Small intestine (tissue), 7 donors: ENCODE measurements around the gene ATP2B1. TPM values are rescaled to one million over a fixed set of nuclear protein-coding genes. Genes with fewer than 3 reads are reported as not detected.

Experiments
- DNase-seq, 2 donors: peaks; one replicate each; pipeline versions ENCODE4 v3.0.0 to v3.0.0-alpha.2; 2013
- FAIRE-seq: peaks from 2 replicates; lab custom pipeline; 2012; peaks lifted over from hg19 to GRCh38; lab: Jason Lieb, UNC
- H3K27ac ChIP-seq, 3 donors: one replicate each; pipeline ENCODE4 v1.5.1; 2013; ENCODE audit warnings: low read length in 2 of 3, mild to moderate bottlenecking in 2 of 3, control low read depth in 1 of 3, inconsistent platforms in 1 of 3, low read depth in 1 of 3, moderate library complexity in 1 of 3
- H3K27me3 ChIP-seq, 3 donors: one replicate each; pipeline ENCODE4 v1.6.1; 2013; ENCODE audit warnings: low read length in 3 of 3, inconsistent platforms in 1 of 3; ENCODE audit not compliant: control insufficient read depth in 3 of 3, insufficient read depth in 3 of 3
- H3K36me3 ChIP-seq, 3 donors: one replicate each; pipeline ENCODE4 v1.6.1; 2013; ENCODE audit warnings: low read length in 3 of 3, inconsistent platforms in 1 of 3, low read depth in 1 of 3, mild to moderate bottlenecking in 1 of 3, moderate library complexity in 1 of 3; ENCODE audit not compliant: control insufficient read depth in 3 of 3, insufficient read depth in 2 of 3
- H3K4me1 ChIP-seq, 3 donors: one replicate each; pipeline ENCODE4 v1.6.1; 2013; ENCODE audit warnings: low read length in 2 of 3, inconsistent platforms in 1 of 3, low read depth in 1 of 3, mild to moderate bottlenecking in 1 of 3, moderate library complexity in 1 of 3; ENCODE audit not compliant: control insufficient read depth in 3 of 3, insufficient read depth in 2 of 3
- H3K4me3 ChIP-seq, 3 donors: one replicate each; pipeline ENCODE4 v1.5.1; 2013; ENCODE audit warnings: low read length in 3 of 3, control low read depth in 1 of 3, inconsistent platforms in 1 of 3, low read depth in 1 of 3, mild to moderate bottlenecking in 1 of 3, moderate library complexity in 1 of 3
- H3K9me3 ChIP-seq, 2 donors: one replicate each; pipeline ENCODE4 v1.6.1; 2013; ENCODE audit warnings: low read depth in 1 of 2, low read length in 1 of 2; ENCODE audit not compliant: control insufficient read depth in 2 of 2, insufficient read depth in 1 of 2
- WGBS, 3 donors: extraction: QIAGEN DNeasy Blood & Tissue Kit; methylation state at CpG; one replicate each; pipeline ENCODE4 v1.1.7; 2013; 5-methylcytosine and 5-hydroxymethylcytosine counted together
- polyA plus RNA-seq, 4 donors: library from polyadenylated mRNA; stranded (reverse) in 3 of 4; unstranded in 1 of 4; fragments of 200-250 nt in 3 of 4; fragments of 120-200 nt in 1 of 4; gene quantifications; one replicate each; pipeline versions ENCODE4 v1.2.1 to v1.2.3, GENCODE V29; 2013
- donor health status: healthy with polysubstance abuse.
- donor health status: control.
- donor health status: control.
- donor health status: Bipolar disorder and iron deficiency.
- donor health status: healthy.

ATP2B1 gene
- polyA plus RNA-seq, 4 donors, result 13.2 to 76.2 (median 17.9) TPM

GRCh38 chr12:89619764-89620163, 88.9 kb downstream of the ATP2B1 start:
- H3K4me3 ChIP-seq, result no peak overlapping the region
- DNase-seq, result no peak
- peaks cover 0 to 7% (median 3%) of the 10 kb centered on the region in 3 donors for H3K36me3 ChIP-seq
- no peaks in the 10 kb centered on the region for H3K9me3 ChIP-seq
- no peak for FAIRE-seq
- H3K4me1 ChIP-seq, result peaks cover 0 to 6% (median 0%) of the 10 kb centered on the region in 3 donors
- no peak overlapping the region for H3K27ac ChIP-seq
- H3K27me3 ChIP-seq, result no peaks in the 10 kb centered on the region
- WGBS, 3 donors, result 92 to 96% (median 92%) methylated on average over 2 of the region's 2 CpGs

- no peak overlapping the region for H3K27ac ChIP-seq
- H3K36me3 ChIP-seq, result peaks cover 0 to 6% (median 0%) of the 10 kb centered on the region in 3 donors
- FAIRE-seq (no peak), DNase-seq (no peak)
- H3K4me1 ChIP-seq, result no peaks in the 10 kb centered on the region
- no peaks in the 10 kb centered on the region for H3K27me3 ChIP-seq
- no peak overlapping the region for H3K4me3 ChIP-seq
- H3K9me3 ChIP-seq, result no peaks in the 10 kb centered on the region
- 28 to 59% (median 44%) methylated on average over 2 of the region's 2 CpGs for WGBS, 3 donors
Observed at GRCh38 chr12:89618113-89618862, 90.3 kb downstream of the ATP2B1 start.

- 88 to 93% (median 89%) methylated on average over 3 of the region's 3 CpGs for whole genome bisulfite sequencing, 3 donors
- H3K36me3 ChIP-seq, result peaks cover 0 to 12% (median 2%) of the 10 kb centered on the region in 3 donors
Observed at GRCh38 chr12:89610366-89610765, 98.3 kb downstream of the ATP2B1 start.

GRCh38 chr12:89603678-89604077, 105.0 kb downstream of the ATP2B1 start:
- WGBS, 3 donors, result 94 to 99% (median 97%) methylated on average over 5 of the region's 5 CpGs
- Histone ChIP-seq H3K4me1 (no peaks in the 10 kb centered on the region), H3K4me3 (no peak overlapping the region), H3K36me3 (peaks cover 0 to 20% (median 9%) of the 10 kb centered on the region in 3 donors), H3K27ac (no peak overlapping the region), H3K9me3 (no peaks in the 10 kb centered on the region), H3K27me3 (no peaks in the 10 kb centered on the region)
- DNase-seq (no peak), FAIRE-seq (no peak)

More at GRCh38 chr12:89610366-89610765, 98.3 kb downstream of the ATP2B1 start:
- no peak for FAIRE-seq
- H3K4me1 ChIP-seq, result no peaks in the 10 kb centered on the region
- no peaks in the 10 kb centered on the region for H3K9me3 ChIP-seq
- no peak for DNase-seq
- H3K27ac ChIP-seq, result no peak overlapping the region
- no peak overlapping the region for H3K4me3 ChIP-seq
- no peaks in the 10 kb centered on the region for H3K27me3 ChIP-seq

GRCh38 chr12:89597770-89598169, 110.9 kb downstream of the ATP2B1 start:
- Histone ChIP-seq H3K9me3 (no peaks in the 10 kb centered on the region), H3K4me1 (no peaks in the 10 kb centered on the region), H3K27me3 (no peaks in the 10 kb centered on the region), H3K36me3 (peaks cover 2 to 11% (median 8%) of the 10 kb centered on the region in 3 donors), H3K27ac (no peak overlapping the region), H3K4me3 (no peak overlapping the region)
- FAIRE-seq (no peak), DNase-seq (no peak)
- 74 to 92% (median 82%) methylated on average over 1 of the region's 1 CpG for WGBS, 3 donors

- Histone ChIP-seq H3K27me3 (no peaks in the 10 kb centered on the region), H3K36me3 (peaks cover 2 to 11% (median 8%) of the 10 kb centered on the region in 3 donors), H3K4me3 (no peak overlapping the region), H3K4me1 (no peaks in the 10 kb centered on the region), H3K9me3 (no peaks in the 10 kb centered on the region), H3K27ac (no peak overlapping the region)
- WGBS, 3 donors, result 75 to 84% (median 84%) methylated on average over 4 of the region's 4 CpGs
- DNase-seq, result no peak
- FAIRE-seq, result no peak
Observed at GRCh38 chr12:89597210-89597609, 111.4 kb downstream of the ATP2B1 start.

GRCh38 chr12:89593873-89594272, 114.8 kb downstream of the ATP2B1 start:
- H3K4me1 ChIP-seq, result no peaks in the 10 kb centered on the region

GRCh38 chr12:89593233-89593632, 115.4 kb downstream of the ATP2B1 start:
- Histone ChIP-seq H3K4me3 (no peak overlapping the region), H3K27me3 (no peaks in the 10 kb centered on the region), H3K36me3 (peaks cover 0 to 9% (median 6%) of the 10 kb centered on the region in 3 donors), H3K9me3 (no peaks in the 10 kb centered on the region), H3K4me1 (no peaks in the 10 kb centered on the region), H3K27ac (no peak overlapping the region)
- 80 to 96% (median 95%) methylated on average over 4 of the region's 4 CpGs for WGBS, 3 donors
- DNase-seq, result no peak
- FAIRE-seq, result no peak

More at GRCh38 chr12:89593873-89594272, 114.8 kb downstream of the ATP2B1 start:
- 92 to 97% (median 92%) methylated on average over 5 of the region's 5 CpGs for WGBS, 3 donors
- peaks cover 3 to 13% (median 6%) of the 10 kb centered on the region in 3 donors for H3K36me3 ChIP-seq
- H3K9me3 ChIP-seq, result no peaks in the 10 kb centered on the region
- no peaks in the 10 kb centered on the region for H3K27me3 ChIP-seq
- DNase-seq (no peak), FAIRE-seq (no peak)
- H3K27ac ChIP-seq, result no peak overlapping the region
- H3K4me3 ChIP-seq, result no peak overlapping the region
